GM19463 (cell line): ENCODE data around the gene P2RX4.
"Not testable (repeated sequence)": the region's sequence is repeated elsewhere in the genome, so short reads cannot be mapped to it uniquely, and the experiment has no call there.

Experiments used
- ATAC-seq: cut with Tn5 transposase; IDR thresholded peaks from one replicate; pipeline ENCODE4 v1.9.1; 2021; ENCODE audit warnings: mild to moderate bottlenecking, moderate library complexity; ENCODE audit not compliant: unreplicated experiment

The P2RX4 gene

GRCh38 chr12:121239351-121240061, 29.6 kb downstream of the P2RX4 start:
- ATAC-seq: no peak

GRCh38 chr12:121240062-121240420, 30.1 kb downstream of the P2RX4 start:
- ATAC-seq: no peak

- no peak for ATAC-seq
Measured at GRCh38 chr12:121240484-121241101, 30.7 kb downstream of the P2RX4 start.

GRCh38 chr12:121241156-121241970, 31.4 kb downstream of the P2RX4 start:
- ATAC-seq: no peak

GRCh38 chr12:121245031-121245430, 35.1 kb downstream of the P2RX4 start:
- no peak for ATAC-seq

GRCh38 chr12:121245951-121246350, 36.0 kb downstream of the P2RX4 start:
- no peak for ATAC-seq

- no peak for ATAC-seq
Measured at GRCh38 chr12:121246893-121247557, 37.1 kb downstream of the P2RX4 start.

GRCh38 chr12:121248622-121249021, 38.7 kb downstream of the P2RX4 start:
- ATAC-seq: peak; percentile 90

- no peak for ATAC-seq
Measured at GRCh38 chr12:121250359-121250758, 40.4 kb downstream of the P2RX4 start.

GRCh38 chr12:121251838-121252237, 41.9 kb downstream of the P2RX4 start:
- ATAC-seq: no peak

GRCh38 chr12:121252712-121253345, 42.9 kb downstream of the P2RX4 start:
- no peak for ATAC-seq

GRCh38 chr12:121253638-121254335, 43.9 kb downstream of the P2RX4 start:
- ATAC-seq: no peak

GRCh38 chr12:121255433-121255832, 45.5 kb downstream of the P2RX4 start:
- ATAC-seq: no peak

- ATAC-seq: not testable (repeated sequence)
Measured at GRCh38 chr12:121257704-121258449, 47.9 kb downstream of the P2RX4 start.

GRCh38 chr12:121259074-121259473, 49.1 kb downstream of the P2RX4 start:
- ATAC-seq: no peak

GRCh38 chr12:121260091-121260490, 50.2 kb downstream of the P2RX4 start:
- ATAC-seq: no peak

- no peak for ATAC-seq
Measured at GRCh38 chr12:121261398-121261797, 51.5 kb downstream of the P2RX4 start.

- no peak for ATAC-seq
Measured at GRCh38 chr12:121263206-121263935, 53.4 kb downstream of the P2RX4 start.

GRCh38 chr12:121264135-121264534, 54.2 kb downstream of the P2RX4 start:
- ATAC-seq: no peak
